Suppressor macrophage treated with lipopolysaccharide for 1 hour (primary cell): Measurements from ENCODE around the gene NBEAL2.

Experiments
- DNase-seq, 3 donors: peaks; one replicate each; pipeline ENCODE4 v3.0.0-alpha.2; 2020 to 2022

The NBEAL2 gene

GRCh38 chr3:46965151-46965550 lies 14.3 kb upstream of the NBEAL2 start:
- peak; percentile 61 to 70 (median 65) for DNase-seq

GRCh38 chr3:46966811-46967210 lies 12.7 kb upstream of the NBEAL2 start:
- no peak for DNase-seq

- DNase-seq: no peak
These were observed 10.6 kb upstream of the NBEAL2 start for GRCh38 chr3:46968783-46969428.

- DNase-seq: no peak
These were observed 8.9 kb upstream of the NBEAL2 start for GRCh38 chr3:46970391-46971091.

GRCh38 chr3:46971151-46971550 lies 8.3 kb upstream of the NBEAL2 start:
- DNase-seq: no peak

GRCh38 chr3:46971742-46972141 lies 7.7 kb upstream of the NBEAL2 start:
- DNase-seq: peak in 2 of 3 donors; percentile 36 to 39

- no peak for DNase-seq
These were observed 7.1 kb upstream of the NBEAL2 start for GRCh38 chr3:46972396-46972795.

GRCh38 chr3:46974421-46975171 lies 4.9 kb upstream of the NBEAL2 start:
- DNase-seq: peak; percentile 49 to 58 (median 55)

- peak; percentile 96 to 99 (median 98) for DNase-seq
These were observed 2.9 kb upstream of the NBEAL2 start, which contains the start of gene CCDC12 for GRCh38 chr3:46976326-46977190. Gene CCDC12, minus strand, starts transcription at chr3:46976745. Its CDS starts 13 bp downstream, at chr3:46976732.

GRCh38 chr3:46977811-46978195 lies 1.7 kb upstream of the NBEAL2 start:
- DNase-seq: no peak

GRCh38 chr3:46978381-46978780 lies 1.1 kb upstream of the NBEAL2 start:
- no peak for DNase-seq

GRCh38 chr3:46979958-46980497 lies 562 bp downstream of the NBEAL2 start:
- DNase-seq: peak; percentile 29 to 71 (median 41)

GRCh38 chr3:46981932-46982471 lies 2.5 kb downstream of the NBEAL2 start:
- DNase-seq: peak; percentile 51 to 72 (median 53)

- peak; percentile 33 to 41 (median 35) for DNase-seq
These were observed 3.1 kb downstream of the NBEAL2 start for GRCh38 chr3:46982546-46982945.

GRCh38 chr3:46984591-46985459 lies 5.4 kb downstream of the NBEAL2 start:
- peak in 1 of 3 donors; percentile 37 for DNase-seq

GRCh38 chr3:46985588-46985987 lies 6.1 kb downstream of the NBEAL2 start:
- DNase-seq: no peak

GRCh38 chr3:46986055-46986730 lies 6.7 kb downstream of the NBEAL2 start:
- no peak for DNase-seq

GRCh38 chr3:46986782-46987310 lies 7.4 kb downstream of the NBEAL2 start:
- DNase-seq: no peak

- no peak for DNase-seq
These were observed 7.9 kb downstream of the NBEAL2 start for GRCh38 chr3:46987319-46987742.
